HL-60/S4 treated with phorbol 12-myristate 13-acetate at 8.2 ng/mL for 4 days and 3 days (cell line): ENCODE data around the gene TAS2R1.
"Not testable (repeated sequence)": the region's sequence is repeated elsewhere in the genome, so short reads cannot be mapped to it uniquely, and the experiment has no call there.

Experiments
- in situ Hi-C: fragments of 300-500 bp; cut with MboI; formaldehyde crosslinking; loops from 2 replicates; pipeline ENCODE4 v1.15.0; 2022; ENCODE audit warnings: low sequenced_read_pairs

TAS2R1 gene

GRCh38 chr5:9623661-9624060 is 6.5 kb downstream of the TAS2R1 start:
- in situ Hi-C loops, result no loop called here

DNA sequence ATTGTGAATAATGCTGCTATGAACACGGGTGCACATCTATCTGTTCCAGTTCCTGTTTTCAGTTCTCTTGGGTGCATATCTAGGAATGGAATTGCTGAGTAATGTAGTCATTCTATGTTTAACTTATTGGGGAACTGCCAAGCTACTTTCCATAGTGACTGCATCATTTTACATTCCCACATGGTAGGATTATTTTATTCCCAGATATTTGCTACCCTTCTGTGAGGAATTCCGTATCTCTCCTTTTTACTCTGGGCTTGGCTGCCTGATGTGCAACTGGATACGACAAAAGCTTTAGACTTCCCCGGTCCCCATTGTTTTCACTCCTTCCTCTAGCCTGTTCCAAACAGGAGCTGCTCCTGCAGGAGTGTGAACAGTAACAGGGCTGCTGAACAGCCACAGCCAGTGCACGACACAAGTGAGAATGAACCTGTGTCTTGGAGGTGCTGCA is 7.2 kb downstream of the TAS2R1 start:
- in situ Hi-C loops, result no loop called here

- in situ Hi-C loops, result no loop called here
These were observed 8.7 kb downstream of the TAS2R1 start for GRCh38 chr5:9621379-9621903.

DNA sequence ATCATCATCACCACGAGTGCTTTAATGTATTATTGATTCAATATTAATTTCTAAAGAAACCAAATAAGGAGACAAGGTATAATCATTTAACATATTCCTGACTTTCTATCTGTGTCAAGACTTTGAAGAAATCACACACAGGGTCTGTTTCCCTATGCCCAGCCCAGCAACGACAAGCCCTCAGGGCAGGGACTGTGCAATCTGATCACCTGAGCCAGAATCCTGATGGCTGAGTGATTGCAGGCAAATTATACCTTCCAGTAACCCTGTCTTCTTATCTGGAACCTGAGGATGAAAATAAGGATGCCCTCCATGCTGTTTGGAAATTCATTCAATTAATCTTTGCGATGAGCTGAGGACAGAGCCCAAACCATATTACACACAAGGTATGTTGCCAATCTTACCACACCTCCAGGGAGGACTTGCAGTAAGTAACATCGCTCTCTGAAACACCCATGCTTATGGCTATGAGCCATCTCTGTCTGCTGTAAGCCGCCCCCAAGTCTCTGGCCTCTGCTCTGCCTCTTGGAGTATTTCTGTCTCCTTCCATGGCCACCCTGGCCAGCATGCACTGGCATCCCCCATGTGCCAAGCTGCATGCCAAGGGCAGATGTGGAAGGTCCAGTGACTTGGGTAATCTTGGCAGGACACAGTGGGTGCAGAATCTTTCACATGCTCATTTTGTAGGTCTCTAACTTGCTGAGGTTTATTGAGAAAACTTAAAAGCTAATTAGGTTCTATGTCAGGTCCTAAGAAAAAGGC is 10.6 kb downstream of the TAS2R1 start:
- in situ Hi-C loops, result no loop called here

DNA sequence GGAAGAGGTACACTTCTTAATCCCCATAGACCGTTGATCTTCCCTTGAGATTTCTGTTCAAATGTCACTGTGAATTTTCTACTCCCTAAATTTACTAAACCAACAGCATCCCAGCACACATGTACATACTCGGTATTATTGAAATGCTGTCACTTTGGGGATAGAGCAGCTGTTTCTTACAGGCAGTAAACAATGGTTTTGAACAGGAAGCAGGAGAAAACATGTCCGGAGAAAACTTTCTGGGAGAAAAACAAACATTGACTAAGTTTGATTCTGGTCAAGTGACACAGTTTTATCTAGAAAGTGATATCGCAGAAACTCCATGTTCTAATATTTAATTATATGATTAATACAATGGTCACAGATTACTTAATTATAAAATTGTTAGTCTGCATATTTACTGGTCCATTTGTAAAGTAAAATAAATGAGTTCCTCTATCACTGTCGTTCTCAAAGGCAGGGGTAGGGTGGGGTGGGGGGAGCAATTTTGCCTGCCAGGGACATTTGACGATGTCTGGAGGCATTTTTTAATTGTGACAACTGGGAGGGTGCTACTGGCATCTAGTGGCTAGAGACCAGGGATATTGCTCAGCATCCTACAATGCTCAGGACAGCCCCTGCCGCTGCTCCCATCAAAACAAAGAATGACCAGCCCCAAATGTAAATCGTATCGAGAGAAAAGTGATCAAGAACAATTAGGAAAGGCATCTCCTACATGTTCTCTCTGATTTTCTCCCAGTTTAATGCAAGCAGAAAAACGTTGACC is 12.2 kb downstream of the TAS2R1 start:
- in situ Hi-C loops, result no loop called here

- in situ Hi-C loops, result no loop called here
These were observed 12.9 kb downstream of the TAS2R1 start for GRCh38 chr5:9617221-9617620.

- in situ Hi-C loops, result no loop called here
These were observed 14.8 kb downstream of the TAS2R1 start for GRCh38 chr5:9615331-9615730.

- in situ Hi-C loops, result no loop called here
These were observed 16.8 kb downstream of the TAS2R1 start for GRCh38 chr5:9613360-9613759.

DNA sequence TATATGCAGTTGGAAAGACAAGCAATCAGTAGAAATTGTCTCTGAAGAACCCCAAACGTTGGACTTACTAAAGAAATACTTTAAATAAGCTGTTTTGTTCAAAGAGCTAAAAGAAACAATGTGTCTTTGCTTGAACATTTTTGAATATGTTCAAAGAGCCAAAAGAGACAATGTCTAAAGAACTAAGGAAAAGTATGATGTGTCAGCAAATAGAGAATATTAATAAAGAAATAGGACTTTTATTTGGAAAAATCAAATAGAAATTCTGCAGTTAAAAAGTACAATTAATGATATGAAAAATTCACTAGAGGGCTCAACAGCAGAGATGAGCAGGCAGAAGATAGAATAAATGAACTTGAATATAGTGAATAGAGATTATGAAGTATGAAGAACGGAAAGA is 19.2 kb downstream of the TAS2R1 start:
- in situ Hi-C loops, result no loop called here

- in situ Hi-C loops, result no loop called here
These were observed 19.8 kb downstream of the TAS2R1 start for GRCh38 chr5:9610364-9610763.

GRCh38 chr5:9608093-9608492 is 22.1 kb downstream of the TAS2R1 start:
- in situ Hi-C loops, result no loop called here

DNA sequence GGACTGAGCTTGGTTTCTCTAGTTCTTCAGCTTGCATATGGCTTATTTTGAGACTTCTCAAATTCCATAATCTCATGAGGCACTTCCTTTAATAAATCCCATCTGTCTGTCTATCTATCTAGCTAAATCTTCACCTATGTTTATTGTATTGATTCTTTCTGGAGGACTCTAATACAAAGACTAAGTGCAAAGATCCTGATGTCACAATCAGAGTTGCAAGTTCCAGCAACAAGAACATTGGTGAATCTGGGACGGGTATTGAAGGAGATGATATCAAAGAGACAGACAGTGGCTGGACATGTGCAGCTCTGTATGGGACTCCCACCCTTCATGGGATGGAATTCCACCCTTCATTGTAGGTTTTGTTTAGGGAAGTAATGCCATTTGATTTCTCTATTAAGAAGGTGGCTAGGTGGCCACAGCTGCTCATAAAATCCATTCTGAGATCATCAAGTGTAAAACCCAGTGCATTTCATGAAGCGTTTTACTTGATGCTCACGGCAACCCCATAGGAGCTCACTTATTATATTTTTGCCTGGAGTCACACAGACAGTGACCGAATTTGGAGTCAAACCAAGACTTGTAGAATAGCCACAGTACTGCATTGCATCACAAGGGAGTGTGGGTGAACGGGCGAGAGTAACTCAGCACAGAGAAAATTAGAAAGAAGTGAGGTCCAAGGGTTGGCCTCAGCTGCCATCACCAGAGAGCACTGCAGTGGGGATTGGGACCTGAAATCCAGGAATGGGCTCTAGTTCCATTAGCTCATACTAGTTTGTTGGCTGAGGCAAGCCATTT is 24.9 kb downstream of the TAS2R1 start:
- in situ Hi-C loops, result no loop called here

- in situ Hi-C loops, result no loop called here
These were observed 25.7 kb downstream of the TAS2R1 start for GRCh38 chr5:9604416-9604815.

DNA sequence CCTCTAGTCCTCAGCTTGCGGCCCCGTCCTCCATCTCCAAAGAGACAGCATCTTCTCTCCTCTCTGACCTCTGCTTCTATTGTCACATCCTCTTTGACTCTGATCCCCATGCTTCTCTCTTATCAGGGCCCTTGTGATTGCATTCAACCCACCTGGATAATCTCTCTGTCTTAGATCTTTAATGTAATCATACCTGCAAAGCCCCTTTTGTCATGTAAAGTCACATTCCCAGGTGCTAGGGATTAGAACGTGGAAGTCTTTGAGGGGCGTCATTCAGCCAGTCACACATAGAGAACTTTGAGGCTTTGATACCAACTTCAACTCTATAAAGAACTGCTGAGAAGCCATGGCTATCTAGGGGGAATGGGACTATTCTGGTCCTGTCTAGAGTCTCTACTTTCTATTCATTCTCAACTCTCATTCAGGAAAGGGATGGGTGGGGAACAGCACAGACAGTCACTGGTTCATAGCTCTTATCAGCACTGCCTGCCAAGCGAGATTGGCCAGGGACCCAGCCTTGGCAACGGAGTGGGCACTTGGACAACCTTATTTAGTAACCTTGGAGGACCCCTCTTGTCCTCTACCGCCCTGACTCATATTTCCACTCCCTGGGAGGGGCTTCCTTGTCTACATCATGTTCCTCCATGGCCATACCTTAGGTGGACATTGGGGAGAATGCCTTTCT is 29.0 kb downstream of the TAS2R1 start:
- in situ Hi-C loops, result no loop called here

DNA sequence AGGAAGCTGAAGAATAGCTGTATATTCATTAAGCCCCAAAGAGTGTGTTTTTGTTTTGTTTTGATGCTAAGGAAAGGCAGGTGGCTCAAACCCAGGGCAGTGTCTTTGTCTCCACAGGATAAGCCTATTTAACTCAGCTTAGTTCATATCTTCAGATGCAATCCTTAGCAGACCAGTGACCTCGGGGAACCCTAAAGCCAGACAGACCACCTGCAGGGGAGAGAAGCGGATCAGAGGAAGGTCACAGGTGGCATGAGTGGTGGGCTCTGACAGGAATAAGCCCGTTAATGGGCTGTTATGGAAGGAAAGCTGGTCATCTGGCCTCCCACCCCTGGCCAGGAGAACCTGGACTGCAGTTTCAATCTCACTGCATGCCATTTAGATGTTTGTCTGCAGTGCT is 30.8 kb downstream of the TAS2R1 start:
- in situ Hi-C loops, result no loop called here

DNA sequence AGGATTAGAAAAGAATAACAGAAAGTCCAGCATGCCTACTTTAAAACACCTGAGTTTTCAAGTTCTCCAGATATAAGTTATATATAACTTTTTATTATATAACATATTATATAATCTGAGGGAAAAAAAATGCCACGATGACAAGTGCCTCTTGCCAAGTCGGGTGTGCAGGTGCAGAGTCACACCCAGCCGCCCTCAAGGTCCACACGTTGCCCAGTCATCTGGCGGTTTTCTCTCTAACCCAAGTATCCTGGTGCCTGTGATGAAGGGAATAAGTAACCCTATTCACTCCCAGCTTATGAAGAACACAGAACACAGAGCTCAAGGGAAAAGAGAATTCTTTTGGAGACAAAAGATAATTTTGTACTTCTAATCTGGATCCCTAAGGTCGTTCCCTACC is 31.8 kb downstream of the TAS2R1 start:
- in situ Hi-C loops, result not testable (repeated sequence)

DNA sequence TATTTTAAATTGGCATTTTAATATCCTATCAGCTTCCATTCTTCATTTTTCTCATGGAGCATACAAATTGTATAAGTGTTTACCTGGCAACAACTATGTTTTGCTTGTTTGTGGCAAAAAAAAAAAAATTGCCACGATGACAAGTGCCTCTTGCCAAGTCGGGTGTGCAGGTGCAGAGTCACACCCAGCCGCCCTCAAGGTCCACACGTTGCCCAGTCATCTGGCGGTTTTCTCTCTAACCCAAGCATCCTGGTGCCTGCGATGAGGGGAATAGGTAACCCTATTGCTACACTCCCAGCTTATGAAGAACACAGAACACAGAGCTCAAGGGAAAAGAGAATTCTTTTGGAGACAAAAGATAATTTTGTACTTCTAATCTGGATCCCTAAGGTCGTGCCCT is 32.8 kb downstream of the TAS2R1 start:
- in situ Hi-C loops, result not testable (repeated sequence)

DNA sequence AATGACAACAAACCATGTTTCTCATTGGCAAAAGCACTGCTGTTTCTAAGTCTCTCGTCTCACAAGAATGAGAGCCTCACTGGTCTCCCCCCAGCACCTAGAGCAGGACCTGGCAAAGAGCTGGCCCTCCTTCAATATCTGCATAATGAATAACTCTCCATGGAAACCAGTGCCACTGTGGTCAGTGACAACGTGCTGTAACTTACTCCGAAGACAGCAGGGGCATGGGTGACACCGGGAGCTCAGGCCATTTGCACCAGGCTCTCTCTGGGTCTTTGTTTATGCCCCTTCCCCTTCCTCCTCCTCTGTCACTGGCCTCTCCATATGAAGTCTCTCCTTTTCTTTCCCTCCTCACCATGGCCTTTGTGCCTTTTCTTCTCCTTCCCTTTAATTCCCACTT is 33.3 kb downstream of the TAS2R1 start:
- in situ Hi-C loops, result no loop called here

GRCh38 chr5:9596171-9596780 is 33.9 kb downstream of the TAS2R1 start:
- in situ Hi-C loops, result no loop called here

DNA sequence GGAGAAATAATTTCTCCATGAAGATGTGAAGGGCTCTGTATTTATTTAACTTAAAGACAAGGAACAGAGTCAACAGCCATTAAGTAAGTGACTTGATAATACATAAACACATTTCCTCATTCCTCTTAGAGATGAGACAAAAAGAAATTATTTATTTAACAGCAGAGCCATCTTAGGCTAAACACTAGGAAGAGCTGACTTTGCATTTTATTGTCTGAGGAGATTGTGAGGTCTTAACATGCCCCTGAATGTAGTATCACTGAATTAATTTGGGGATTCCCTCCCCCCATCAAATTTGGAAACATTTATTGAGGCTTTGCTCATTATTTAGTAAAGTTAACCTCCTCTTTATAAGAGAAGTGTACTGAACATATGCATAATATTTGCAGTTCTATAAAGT is 35.2 kb downstream of the TAS2R1 start:
- in situ Hi-C loops, result no loop called here
